Astrocyte of the cerebellum (primary cell): ENCODE measurements around the gene COA5.

ENCODE experiments used
- DNase-seq: peaks from one replicate; pipeline ENCODE4 v3.0.0-alpha.2; 2011; ENCODE audit warnings: low read depth
- H3K4me3 ChIP-seq: 2 replicates; pipeline ENCODE4 v1.5.1; 2011; ENCODE audit warnings: mild to moderate bottlenecking, low read depth, low read length, moderate library complexity
- in situ Hi-C: cut with HindIII; loops from 2 replicates; pipeline ENCODE4 v1.10.0; 2017; ENCODE audit warnings: low sequenced_read_pairs
- TF ChIP-seq, protein P1 (sequence below): IDR thresholded peaks from 2 replicates; pipeline ENCODE4 v1.5.1; 2012; ENCODE audit warnings: low read length, low read depth, moderate library complexity, mild to moderate bottlenecking; ENCODE audit errors: missing control alignments

Gene COA5

DNA sequence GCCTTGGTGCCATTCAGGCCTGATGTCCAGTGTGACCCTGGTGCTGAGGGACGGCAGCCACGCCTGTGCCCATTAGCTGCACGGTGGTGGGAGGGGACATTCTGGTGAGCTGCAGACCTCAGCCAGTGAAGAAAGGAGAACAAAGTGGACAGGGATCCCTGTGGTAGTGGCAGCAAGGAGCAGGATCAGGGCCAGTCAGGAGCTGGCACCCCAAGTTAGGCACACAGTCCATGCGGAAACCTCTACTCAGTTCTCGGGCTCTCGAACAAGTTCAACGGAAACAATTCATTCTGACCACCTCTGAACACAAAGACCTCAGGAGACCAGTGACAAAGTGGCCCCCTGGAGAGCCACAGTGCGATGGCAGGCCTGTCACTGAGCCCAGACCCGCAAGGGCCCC lies 30.1 kb downstream of the COA5 start:
- in situ Hi-C loops = no loop called here
- TF ChIP-seq, protein P1, sequence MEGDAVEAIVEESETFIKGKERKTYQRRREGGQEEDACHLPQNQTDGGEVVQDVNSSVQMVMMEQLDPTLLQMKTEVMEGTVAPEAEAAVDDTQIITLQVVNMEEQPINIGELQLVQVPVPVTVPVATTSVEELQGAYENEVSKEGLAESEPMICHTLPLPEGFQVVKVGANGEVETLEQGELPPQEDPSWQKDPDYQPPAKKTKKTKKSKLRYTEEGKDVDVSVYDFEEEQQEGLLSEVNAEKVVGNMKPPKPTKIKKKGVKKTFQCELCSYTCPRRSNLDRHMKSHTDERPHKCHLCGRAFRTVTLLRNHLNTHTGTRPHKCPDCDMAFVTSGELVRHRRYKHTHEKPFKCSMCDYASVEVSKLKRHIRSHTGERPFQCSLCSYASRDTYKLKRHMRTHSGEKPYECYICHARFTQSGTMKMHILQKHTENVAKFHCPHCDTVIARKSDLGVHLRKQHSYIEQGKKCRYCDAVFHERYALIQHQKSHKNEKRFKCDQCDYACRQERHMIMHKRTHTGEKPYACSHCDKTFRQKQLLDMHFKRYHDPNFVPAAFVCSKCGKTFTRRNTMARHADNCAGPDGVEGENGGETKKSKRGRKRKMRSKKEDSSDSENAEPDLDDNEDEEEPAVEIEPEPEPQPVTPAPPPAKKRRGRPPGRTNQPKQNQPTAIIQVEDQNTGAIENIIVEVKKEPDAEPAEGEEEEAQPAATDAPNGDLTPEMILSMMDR = no peak
- H3K4me3 ChIP-seq = no peak overlapping the region
- no peak for DNase-seq

- DNase-seq = no peak
- in situ Hi-C loops = no loop called here
- TF ChIP-seq, protein P1 = peak; percentile 6
- H3K4me3 ChIP-seq = no peak overlapping the region
Observed at GRCh38 chr2:98577313-98577712, 31.0 kb downstream of the COA5 start.

DNA sequence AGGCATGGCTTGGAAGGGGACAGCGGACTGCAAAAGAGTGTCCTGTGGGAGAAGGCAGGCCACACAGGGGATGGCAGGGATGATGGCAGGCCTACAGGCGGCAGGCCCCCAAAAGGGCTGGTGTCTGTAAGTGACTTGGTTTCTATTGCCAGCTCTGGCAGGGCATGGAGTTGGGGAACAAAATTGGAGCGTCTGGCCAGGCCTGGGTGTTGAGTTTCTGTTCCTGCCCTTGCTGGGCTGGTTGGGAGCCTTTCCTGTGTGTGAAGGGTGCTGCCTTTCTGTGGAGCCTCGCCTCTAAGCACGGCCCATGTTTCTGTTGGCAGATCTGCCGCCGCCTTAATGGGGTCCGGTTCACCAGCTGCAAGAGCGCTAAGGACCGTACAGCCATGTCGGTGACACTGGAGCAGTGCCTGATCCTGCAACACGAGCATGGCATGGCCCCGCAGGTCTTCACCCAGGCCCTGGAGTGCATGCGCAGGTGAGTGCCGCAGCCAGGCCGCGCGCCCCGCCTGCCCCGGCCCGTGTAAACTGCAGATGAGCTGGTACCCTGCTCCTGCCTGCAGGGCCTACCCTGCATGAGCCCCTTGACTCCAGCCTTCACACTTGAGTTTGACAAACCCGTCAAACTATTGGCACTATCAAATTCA lies 31.5 kb downstream of the COA5 start:
- TF ChIP-seq, protein P1 = no peak
- no peak for DNase-seq
- no peak overlapping the region for H3K4me3 ChIP-seq
- in situ Hi-C loops = no loop called here

DNA sequence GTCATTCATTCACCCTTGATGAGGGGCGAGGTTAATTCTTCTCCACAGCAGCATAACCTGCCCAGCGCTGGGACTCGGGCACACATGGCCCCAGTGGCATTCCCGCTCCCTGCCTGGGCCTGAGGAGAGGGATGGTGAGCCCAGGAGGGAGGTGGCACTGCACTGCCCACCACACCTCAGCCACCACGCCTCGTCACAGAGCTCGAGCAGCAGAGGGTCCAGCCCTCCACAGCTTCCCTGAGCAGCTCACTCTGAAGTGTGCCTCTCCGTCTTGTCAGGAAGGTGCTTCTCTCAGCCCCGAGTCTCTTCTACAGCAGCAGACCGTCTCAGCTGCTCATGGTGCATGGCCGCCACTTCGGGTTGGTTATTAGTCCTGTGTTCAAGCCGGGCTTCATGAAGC lies 34.9 kb downstream of the COA5 start:
- no peak for DNase-seq
- in situ Hi-C loops = no loop called here
- TF ChIP-seq, protein P1 = no peak

GRCh38 chr2:98572676-98573075 lies 35.6 kb downstream of the COA5 start:
- no peak for DNase-seq
- no peak overlapping the region for H3K4me3 ChIP-seq
- TF ChIP-seq, protein P1 = no peak
- in situ Hi-C loops = no loop called here

More for the DNA sequence above, 34.9 kb downstream of the COA5 start:
- no peak overlapping the region for H3K4me3 ChIP-seq

- in situ Hi-C loops = no loop called here
- TF ChIP-seq, protein P1 = no peak
- DNase-seq = no peak
- H3K4me3 ChIP-seq = no peak overlapping the region
Observed at GRCh38 chr2:98572211-98572610, 36.1 kb downstream of the COA5 start.
